SK-N-SH (cell line): Measurements from ENCODE around the gene SLC35B4.
"Not testable (repeated sequence)": the region's sequence is repeated elsewhere in the genome, so short reads cannot be mapped to it uniquely, and the experiment has no call there.

Experiments
- CTCF ChIP-seq: fragments of 200-600 bp; sonication (generic); IDR thresholded peaks from 2 replicates; pipeline ENCODE4 v1.6.1; 2017; ENCODE audit warnings: antibody characterized with exemption, mild to moderate bottlenecking, moderate library complexity
- POLR2AphosphoS5 ChIP-seq: IDR thresholded peaks from 2 replicates; pipeline ENCODE4 v1.6.1; 2012; ENCODE audit warnings: low read depth, low read length

- TF ChIP-seq CTCF, POLR2AphosphoS5: not testable (repeated sequence)
Measured at GRCh38 chr7:134295982-134296381, 20.7 kb downstream of the SLC35B4 start.
